Measurements from ENCODE around the gene LRRC4B. TPM values are rescaled to one million over a fixed set of nuclear protein-coding genes. Genes with fewer than 3 reads are reported as not detected.
"Not testable (repeated sequence)": the region's sequence is repeated elsewhere in the genome, so short reads cannot be mapped to it uniquely, and the experiment has no call there.

The LRRC4B gene
- 1 to 10 TPM in 4 of 6 donors, under 1 TPM in 2; 0.69 to 5.1 (median 1.7) TPM for total RNA-seq

GRCh38 chr19:50567882-50568727 lies at the start of gene LRRC4B:
Gene LRRC4B (minus strand): TSS chr19:50568435. CDS start chr19:50548838, 19,597 bp downstream.
- TF ChIP-seq EP300 (IDR thresholded peaks at IDR 0.05) (no peak), CTCF (IDR thresholded peaks at IDR 0.05) (no peak), POLR2A (IDR thresholded peaks at IDR 0.05) (no peak), POLR2AphosphoS5 (IDR thresholded peaks at IDR 0.05) (no peak)
- H3K27ac ChIP-seq, result no peak within 1 kb of the TSS
- H3K9me3 ChIP-seq, result no peaks in the 10 kb centered on the region
- 0 to 2% methylated on average over 15 to 41 of the region's 65 CpGs for WGBS, 2 donors
- ATAC-seq (ENCODE audit: low FRiP score in 2 of 2) (no peak), DNase-seq (peak in 1 of 2 donors; percentile 73)
- no peaks in the 10 kb centered on the region for H3K36me3 ChIP-seq
- H3K27me3 ChIP-seq, result peaks cover 0 to 34% (median 17%) of the 10 kb centered on the region in 4 donors
- H3K4me1 ChIP-seq, result peaks cover 0 to 21% (median 5%) of the 10 kb centered on the region in 4 donors
- H3K4me3 ChIP-seq, result peak within 1 kb of the TSS in 3 of 4 donors; percentile 18 to 30 (median 20)

- WGBS, 2 donors, result 58 to 77% methylated on average over 11 of the region's 11 CpGs
- not testable (repeated sequence) for H3K9me3 ChIP-seq; H3K27ac ChIP-seq; ATAC-seq (ENCODE audit: low FRiP score in 2 of 2); H3K36me3 ChIP-seq; H3K4me3 ChIP-seq; H3K27me3 ChIP-seq; H3K4me1 ChIP-seq
- DNase-seq, result peak in 1 of 2 donors; percentile 57
Measured at GRCh38 chr19:50612504-50613404, 44.5 kb upstream of the LRRC4B start.

GRCh38 chr19:50607874-50608785 lies 39.9 kb upstream of the LRRC4B start:
- H3K4me1 ChIP-seq, result peaks cover 0 to 11% (median 0%) of the 10 kb centered on the region in 4 donors
- peak; percentile 89 to 92 for DNase-seq
- H3K36me3 ChIP-seq, result no peaks in the 10 kb centered on the region
- H3K27ac ChIP-seq, result no peak overlapping the region
- no peaks in the 10 kb centered on the region for H3K27me3 ChIP-seq
- ATAC-seq (ENCODE audit: low FRiP score in 2 of 2), result peak; percentile 72 to 75
- H3K4me3 ChIP-seq, result peak overlapping the region in 1 of 4 donors; percentile 3
- peak in 4 of 6 experiments; percentile 23 to 73 (median 48) for TF ChIP-seq CTCF (IDR thresholded peaks at IDR 0.05)
- TF ChIP-seq EP300 (IDR thresholded peaks at IDR 0.05), result no peak
- H3K9me3 ChIP-seq, result no peaks in the 10 kb centered on the region
- 19 to 29% methylated on average over 40 to 56 of the region's 56 CpGs for WGBS, 2 donors

GRCh38 chr19:50607388-50607787 lies 39.2 kb upstream of the LRRC4B start:
- no peak for TF ChIP-seq POLR2AphosphoS5 (IDR thresholded peaks at IDR 0.05)
- no peak for TF ChIP-seq POLR2A (IDR thresholded peaks at IDR 0.05)
- no peak for TF ChIP-seq CTCF (IDR thresholded peaks at IDR 0.05)
- TF ChIP-seq EP300 (IDR thresholded peaks at IDR 0.05), result no peak
- H3K27ac ChIP-seq, result no peak overlapping the region
- H3K36me3 ChIP-seq, result no peaks in the 10 kb centered on the region
- DNase-seq, result no peak
- ATAC-seq (ENCODE audit: low FRiP score in 2 of 2), result no peak
- 69 to 74% methylated on average over 19 to 20 of the region's 20 CpGs for WGBS, 2 donors
- peaks cover 0 to 11% (median 0%) of the 10 kb centered on the region in 4 donors for H3K4me1 ChIP-seq
- H3K4me3 ChIP-seq, result peak overlapping the region in 1 of 4 donors; percentile 3
- no peaks in the 10 kb centered on the region for H3K27me3 ChIP-seq
- no peaks in the 10 kb centered on the region for H3K9me3 ChIP-seq

Data from upper lobe of left lung (tissue), 6 donors.